ENCODE measurements around the gene DSG1. TPM values are rescaled to one million over a fixed set of nuclear protein-coding genes. Genes with fewer than 3 reads are reported as not detected.

DSG1 gene
- total RNA-seq, 4 donors from 2014 or later = not detected

DNA sequence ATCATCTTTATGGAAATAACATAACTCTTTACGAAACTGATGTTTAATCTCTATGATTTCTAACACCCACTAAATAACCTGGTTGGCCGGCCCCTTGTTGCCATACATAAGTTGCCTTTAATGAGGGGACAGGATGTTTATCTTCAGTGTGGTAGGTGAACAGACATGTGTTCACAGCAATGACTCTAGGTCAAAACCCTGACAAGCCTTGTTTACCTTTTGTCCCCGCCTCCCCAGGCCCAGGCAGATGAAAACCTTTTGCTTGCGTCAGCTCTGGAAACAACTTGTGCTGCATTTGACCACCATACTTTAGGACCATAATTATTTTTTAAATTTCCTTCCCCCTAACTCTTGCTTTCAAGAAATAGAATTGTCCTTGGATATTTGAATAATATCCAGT lies 55.7 kb downstream of the DSG1 start:
- intact Hi-C loops (cut with DNase I) = no loop called here
- WGBS = 65% methylated on average over 4 of the region's 4 CpGs

DNA sequence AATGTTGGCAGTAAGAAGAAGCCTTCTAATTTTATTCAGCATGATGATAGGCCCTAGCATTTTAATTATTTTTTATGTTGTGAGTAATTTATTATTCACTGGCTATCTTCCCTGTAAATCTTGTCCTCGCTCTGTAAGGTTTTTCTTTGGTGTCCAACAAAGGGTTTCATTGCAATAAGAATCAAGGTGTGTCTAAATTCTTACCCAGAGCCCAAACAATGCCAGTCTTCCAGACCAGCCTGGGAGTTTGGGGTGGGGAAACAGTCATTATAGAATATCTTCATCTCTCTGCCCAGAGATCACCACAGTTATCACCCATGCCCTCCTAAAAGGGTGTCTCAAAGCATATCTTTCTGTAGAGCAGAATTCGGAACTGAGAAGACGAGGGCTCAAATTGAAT lies 58.5 kb downstream of the DSG1 start, which contains the start of gene DSG4:
DSG4 (plus strand) TSS at position 301 of the 400 bp plus-strand sequence. CDS start 135 bp downstream, outside the sequence.
- Histone ChIP-seq H3K4me3 (no peak within 1 kb of the TSS), H3K9me3 (no peaks in the 10 kb centered on the region), H3K36me3 (no peaks in the 10 kb centered on the region), H3K27me3 (peaks cover 0 to 3% (median 0%) of the 10 kb centered on the region in 4 donors), H3K27ac (replicated peaks in 1 of 4) (no peak within 1 kb of the TSS), H3K4me1 (no peaks in the 10 kb centered on the region)
- intact Hi-C loops (cut with DNase I) = no loop called here
- DNase-seq (ENCODE audit: extremely low spot score) = no peak
- TF ChIP-seq, protein P1, sequence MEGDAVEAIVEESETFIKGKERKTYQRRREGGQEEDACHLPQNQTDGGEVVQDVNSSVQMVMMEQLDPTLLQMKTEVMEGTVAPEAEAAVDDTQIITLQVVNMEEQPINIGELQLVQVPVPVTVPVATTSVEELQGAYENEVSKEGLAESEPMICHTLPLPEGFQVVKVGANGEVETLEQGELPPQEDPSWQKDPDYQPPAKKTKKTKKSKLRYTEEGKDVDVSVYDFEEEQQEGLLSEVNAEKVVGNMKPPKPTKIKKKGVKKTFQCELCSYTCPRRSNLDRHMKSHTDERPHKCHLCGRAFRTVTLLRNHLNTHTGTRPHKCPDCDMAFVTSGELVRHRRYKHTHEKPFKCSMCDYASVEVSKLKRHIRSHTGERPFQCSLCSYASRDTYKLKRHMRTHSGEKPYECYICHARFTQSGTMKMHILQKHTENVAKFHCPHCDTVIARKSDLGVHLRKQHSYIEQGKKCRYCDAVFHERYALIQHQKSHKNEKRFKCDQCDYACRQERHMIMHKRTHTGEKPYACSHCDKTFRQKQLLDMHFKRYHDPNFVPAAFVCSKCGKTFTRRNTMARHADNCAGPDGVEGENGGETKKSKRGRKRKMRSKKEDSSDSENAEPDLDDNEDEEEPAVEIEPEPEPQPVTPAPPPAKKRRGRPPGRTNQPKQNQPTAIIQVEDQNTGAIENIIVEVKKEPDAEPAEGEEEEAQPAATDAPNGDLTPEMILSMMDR (IDR thresholded peaks at IDR 0.05) = no peak
- no peak for TF ChIP-seq POLR2AphosphoS5 (IDR thresholded peaks at IDR 0.05)
- TF ChIP-seq EP300 (IDR thresholded peaks at IDR 0.05) = no peak
- no peak for TF ChIP-seq POLR2A (IDR thresholded peaks at IDR 0.05; ENCODE audit: low read depth)
- WGBS = 85% methylated on average over 3 of the region's 3 CpGs

More for the DNA sequence above, 55.7 kb downstream of the DSG1 start:
- Histone ChIP-seq H3K4me3 (no peak overlapping the region), H3K36me3 (no peaks in the 10 kb centered on the region), H3K9me3 (no peaks in the 10 kb centered on the region), H3K27me3 (peaks cover 0 to 3% (median 0%) of the 10 kb centered on the region in 4 donors), H3K27ac (replicated peaks in 1 of 4) (no peak overlapping the region), H3K4me1 (no peaks in the 10 kb centered on the region)
- DNase-seq (ENCODE audit: extremely low spot score) = no peak
- no peak for TF ChIP-seq POLR2A (IDR thresholded peaks at IDR 0.05; ENCODE audit: low read depth)
- TF ChIP-seq POLR2AphosphoS5 (IDR thresholded peaks at IDR 0.05) = no peak
- TF ChIP-seq EP300 (IDR thresholded peaks at IDR 0.05) = no peak
- TF ChIP-seq, protein P1 (IDR thresholded peaks at IDR 0.05) = no peak

DNA sequence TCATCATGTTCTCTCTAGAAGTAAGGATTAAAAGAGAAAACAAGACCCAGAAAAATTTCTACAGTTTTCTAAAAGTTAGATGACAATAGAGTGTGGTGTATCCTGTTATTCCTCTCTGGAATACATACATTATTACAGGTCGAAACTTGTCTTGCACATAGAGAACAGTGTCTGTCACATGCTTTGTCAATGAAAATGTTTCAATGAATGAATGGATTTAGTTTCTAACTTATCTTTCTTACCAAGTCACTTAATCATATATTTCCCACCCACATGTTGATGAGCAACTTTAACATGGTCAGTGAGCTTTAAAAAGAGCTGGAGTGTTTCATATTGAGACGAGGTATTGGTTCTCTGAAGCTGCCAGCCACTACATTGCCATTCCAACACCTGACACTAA lies 63.0 kb downstream of the DSG1 start:
- no peak for DNase-seq (ENCODE audit: extremely low spot score)
- intact Hi-C loops (cut with DNase I) = no loop called here
- Histone ChIP-seq H3K4me3 (no peak overlapping the region), H3K27ac (replicated peaks in 1 of 4) (no peak overlapping the region), H3K27me3 (no peaks in the 10 kb centered on the region), H3K36me3 (no peaks in the 10 kb centered on the region), H3K4me1 (no peaks in the 10 kb centered on the region), H3K9me3 (no peaks in the 10 kb centered on the region)
- 86% methylated on average over 2 of the region's 2 CpGs for WGBS
- TF ChIP-seq, protein P1 (IDR thresholded peaks at IDR 0.05) = no peak
- TF ChIP-seq POLR2AphosphoS5 (IDR thresholded peaks at IDR 0.05) (no peak), EP300 (IDR thresholded peaks at IDR 0.05) (no peak), POLR2A (IDR thresholded peaks at IDR 0.05; ENCODE audit: low read depth) (no peak)

DNA sequence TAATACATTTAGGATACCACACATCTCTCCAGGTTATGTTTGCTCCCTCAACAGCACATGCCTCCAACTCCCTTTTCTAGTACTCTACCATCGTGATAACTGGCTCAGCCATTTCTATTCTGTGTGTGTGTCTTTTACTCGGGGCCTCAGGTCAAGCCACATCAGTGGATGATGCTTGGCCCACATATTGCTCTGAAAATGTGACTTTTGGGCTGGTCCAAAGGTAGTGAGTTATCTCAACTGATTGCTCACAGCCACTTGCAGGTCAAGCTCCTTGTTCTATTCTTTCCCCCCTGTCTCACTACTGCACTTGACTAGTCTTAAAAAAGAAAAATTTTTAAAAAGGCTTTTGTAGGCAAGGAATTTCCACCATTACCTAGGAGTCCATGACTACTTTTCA lies 64.1 kb downstream of the DSG1 start:
- Histone ChIP-seq H3K9me3 (no peaks in the 10 kb centered on the region), H3K4me3 (no peak overlapping the region), H3K36me3 (no peaks in the 10 kb centered on the region), H3K27ac (replicated peaks in 1 of 4) (no peak overlapping the region), H3K27me3 (no peaks in the 10 kb centered on the region), H3K4me1 (no peaks in the 10 kb centered on the region)
- intact Hi-C loops (cut with DNase I) = no loop called here
- no peak for DNase-seq (ENCODE audit: extremely low spot score)
- 85% methylated on average over 2 of the region's 2 CpGs for WGBS
- TF ChIP-seq EP300 (IDR thresholded peaks at IDR 0.05) (no peak), POLR2A (IDR thresholded peaks at IDR 0.05; ENCODE audit: low read depth) (no peak), POLR2AphosphoS5 (IDR thresholded peaks at IDR 0.05) (no peak)
- TF ChIP-seq, protein P1 (IDR thresholded peaks at IDR 0.05) = no peak

DNA sequence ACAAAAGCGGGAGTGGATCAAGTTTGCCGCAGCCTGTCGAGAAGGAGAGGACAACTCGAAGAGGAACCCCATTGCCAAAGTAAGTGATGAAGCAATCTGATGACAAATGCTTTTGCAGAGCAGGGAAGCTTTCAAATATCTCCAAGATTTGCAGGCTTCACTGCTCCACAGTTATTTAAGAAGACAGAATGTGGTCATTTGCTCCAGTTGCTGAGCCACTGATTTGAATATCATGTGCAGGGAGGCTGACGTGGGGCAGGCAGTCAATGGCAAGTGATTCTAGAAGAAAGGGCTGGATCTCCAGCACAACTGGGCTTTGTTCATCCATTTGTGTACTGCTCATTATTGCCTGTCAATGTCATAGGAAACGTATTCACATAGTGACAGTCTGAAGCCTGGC lies 68.8 kb downstream of the DSG1 start:
- H3K27me3 ChIP-seq = no peaks in the 10 kb centered on the region
- no peaks in the 10 kb centered on the region for H3K4me1 ChIP-seq
- H3K4me3 ChIP-seq = no peak overlapping the region
- DNase-seq (ENCODE audit: extremely low spot score) = no peak
- no peak for TF ChIP-seq EP300 (IDR thresholded peaks at IDR 0.05)
- TF ChIP-seq, protein P1 (IDR thresholded peaks at IDR 0.05) = no peak
- no peak for TF ChIP-seq POLR2AphosphoS5 (IDR thresholded peaks at IDR 0.05)
- no peak for TF ChIP-seq POLR2A (IDR thresholded peaks at IDR 0.05; ENCODE audit: low read depth)
- H3K9me3 ChIP-seq = no peaks in the 10 kb centered on the region
- 88% methylated on average over 6 of the region's 6 CpGs for WGBS
- intact Hi-C loops (cut with DNase I) = no loop called here
- no peaks in the 10 kb centered on the region for H3K36me3 ChIP-seq
- H3K27ac ChIP-seq (replicated peaks in 1 of 4) = no peak overlapping the region

All from esophagus muscularis mucosa (tissue), 4 donors.